Measurements from ENCODE around the gene EPHB2. TPM values are rescaled to one million over a fixed set of nuclear protein-coding genes. Genes with fewer than 3 reads are reported as not detected.

The EPHB2 gene
- total and polyA plus RNA-seq, 7 donors, result 1.2 to 38.6 (median 3.0) TPM

- TF ChIP-seq EP300 (IDR thresholded peaks at IDR 0.05) (no peak), POLR2A (IDR thresholded peaks at IDR 0.05) (no peak), CTCF (IDR thresholded peaks at IDR 0.05) (no peak)
- intact Hi-C loops (cut with DNase I), result no loop called here
- DNase-seq, result no peak
These were observed 204.1 kb downstream of the EPHB2 start for GRCh38 chr1:22914633-22915217.

GRCh38 chr1:22915231-22915630 lies 204.6 kb downstream of the EPHB2 start:
- no peaks in the 10 kb centered on the region for H3K4me1 ChIP-seq
- WGBS, 2 donors, result 61 to 75% methylated on average over 7 of the region's 7 CpGs
- no peak for TF ChIP-seq CTCF (IDR thresholded peaks at IDR 0.05)
- H3K36me3 ChIP-seq, result no peaks in the 10 kb centered on the region
- no peaks in the 10 kb centered on the region for H3K9me3 ChIP-seq
- no peaks in the 10 kb centered on the region for H3K27me3 ChIP-seq
- no peak for DNase-seq
- no peak overlapping the region for H3K4me3 ChIP-seq
- intact Hi-C loops (cut with DNase I), result no loop called here
- no peak overlapping the region for H3K27ac ChIP-seq

More at GRCh38 chr1:22914633-22915217, 204.1 kb downstream of the EPHB2 start:
- Histone ChIP-seq H3K27me3 (no peaks in the 10 kb centered on the region), H3K9me3 (no peaks in the 10 kb centered on the region), H3K4me3 (no peak overlapping the region), H3K36me3 (no peaks in the 10 kb centered on the region), H3K27ac (no peak overlapping the region), H3K4me1 (no peaks in the 10 kb centered on the region)
- WGBS, 2 donors, result 81 to 86% methylated on average over 8 of the region's 8 CpGs

- Histone ChIP-seq H3K27me3 (no peaks in the 10 kb centered on the region), H3K9me3 (no peaks in the 10 kb centered on the region), H3K27ac (no peak overlapping the region), H3K4me3 (no peak overlapping the region), H3K4me1 (no peaks in the 10 kb centered on the region), H3K36me3 (no peaks in the 10 kb centered on the region)
- no peak for DNase-seq
- TF ChIP-seq POLR2AphosphoS5 (IDR thresholded peaks at IDR 0.05) (no peak), POLR2A (IDR thresholded peaks at IDR 0.05) (no peak)
- WGBS, 2 donors, result 59% methylated on average over 15 of the region's 15 CpGs
- intact Hi-C loops (cut with DNase I), result no loop called here
These were observed 205.3 kb downstream of the EPHB2 start for GRCh38 chr1:22915816-22916470.

GRCh38 chr1:22916471-22916820 lies 205.8 kb downstream of the EPHB2 start:
- intact Hi-C loops (cut with DNase I), result no loop called here
- Histone ChIP-seq H3K9me3 (no peaks in the 10 kb centered on the region), H3K36me3 (no peaks in the 10 kb centered on the region), H3K4me1 (no peaks in the 10 kb centered on the region), H3K4me3 (no peak overlapping the region), H3K27me3 (no peaks in the 10 kb centered on the region), H3K27ac (no peak overlapping the region)
- no peak for DNase-seq
- TF ChIP-seq POLR2A (IDR thresholded peaks at IDR 0.05), result no peak
- TF ChIP-seq POLR2AphosphoS5 (IDR thresholded peaks at IDR 0.05), result no peak
- TF ChIP-seq CTCF (IDR thresholded peaks at IDR 0.05), result no peak
- TF ChIP-seq EP300 (IDR thresholded peaks at IDR 0.05), result no peak
- WGBS, 2 donors, result 30 to 57% methylated on average over 12 of the region's 12 CpGs

GRCh38 chr1:22917989-22918388 lies 207.3 kb downstream of the EPHB2 start:
- Histone ChIP-seq H3K27ac (no peak overlapping the region), H3K27me3 (no peaks in the 10 kb centered on the region), H3K36me3 (no peaks in the 10 kb centered on the region), H3K4me3 (no peak overlapping the region), H3K9me3 (no peaks in the 10 kb centered on the region), H3K4me1 (no peaks in the 10 kb centered on the region)
- intact Hi-C loops (cut with DNase I), result no loop called here
- 75 to 84% methylated on average over 5 of the region's 5 CpGs for WGBS, 2 donors
- no peak for TF ChIP-seq EP300 (IDR thresholded peaks at IDR 0.05)
- TF ChIP-seq POLR2A (IDR thresholded peaks at IDR 0.05), result no peak
- no peak for TF ChIP-seq POLR2AphosphoS5 (IDR thresholded peaks at IDR 0.05)
- TF ChIP-seq CTCF (IDR thresholded peaks at IDR 0.05), result no peak
- no peak for DNase-seq

Measured in sigmoid colon (tissue), 7 donors.